Endodermal cell (in vitro differentiated cells): ENCODE data around the gene WFDC11. TPM values are rescaled to one million over a fixed set of nuclear protein-coding genes. Genes with fewer than 3 reads are reported as not detected.

Source experiments
- DNase-seq: peaks from one replicate; pipeline ENCODE4 v3.0.0-alpha.2; 2017
- H3K27ac ChIP-seq: 2 replicates; pipeline ENCODE4 v1.5.1; 2013; ENCODE audit warnings: mild to moderate bottlenecking, low read depth, low read length, moderate library complexity
- H3K27me3 ChIP-seq: 2 replicates; pipeline ENCODE4 v1.6.1; 2013; ENCODE audit warnings: mild to moderate bottlenecking, low read length, moderate library complexity; ENCODE audit not compliant: insufficient read depth, control insufficient read depth, poor library complexity, severe bottlenecking
- H3K36me3 ChIP-seq: 2 replicates; pipeline ENCODE4 v1.7.0; 2013; ENCODE audit warnings: mild to moderate bottlenecking, low read length, moderate library complexity; ENCODE audit not compliant: control insufficient read depth, insufficient read depth
- H3K4me1 ChIP-seq: one replicate; pipeline ENCODE4 v1.7.0; 2013; ENCODE audit warnings: low read length; ENCODE audit not compliant: control insufficient read depth, insufficient read depth
- H3K4me3 ChIP-seq: 2 replicates; pipeline ENCODE4 v1.5.1; 2013; ENCODE audit warnings: mild to moderate bottlenecking, low read length, moderate library complexity
- H3K9ac ChIP-seq: 2 replicates; pipeline ENCODE4 v1.6.1; 2013; ENCODE audit warnings: mild to moderate bottlenecking, low read length, moderate library complexity; ENCODE audit not compliant: poor library complexity, severe bottlenecking; ENCODE audit errors: extremely low read depth
- H3K9me3 ChIP-seq: 2 replicates; pipeline ENCODE4 v1.6.1; 2013; ENCODE audit warnings: mild to moderate bottlenecking, low read length, moderate library complexity; ENCODE audit not compliant: control insufficient read depth
- H3K27ac Mint-ChIP-seq: 2 replicates; pipeline ENCODE4 v1.8.0; 2020; ENCODE audit warnings: mixed read lengths
- H3K27me3 Mint-ChIP-seq: 2 replicates; pipeline ENCODE4 v1.8.0; 2021; ENCODE audit warnings: mild to moderate bottlenecking, mixed read lengths; ENCODE audit not compliant: insufficient read depth
- H3K36me3 Mint-ChIP-seq: 2 replicates; pipeline ENCODE4 v1.8.0; 2020; ENCODE audit warnings: low read depth, mixed read lengths
- H3K4me1 Mint-ChIP-seq: 2 replicates; pipeline ENCODE4 v1.8.0; 2020; ENCODE audit warnings: mixed read lengths
- H3K4me3 Mint-ChIP-seq: 2 replicates; pipeline ENCODE4 v1.8.0; 2020; ENCODE audit warnings: mild to moderate bottlenecking, moderate library complexity, mixed read lengths
- H3K9me3 Mint-ChIP-seq: 2 replicates; pipeline ENCODE4 v1.8.0; 2020; ENCODE audit warnings: mild to moderate bottlenecking, mixed read lengths
- CTCF ChIP-seq: fragments of 200-600 bp; sonication (generic); conservative IDR thresholded peaks from 2 replicates; pipeline ENCODE4 v1.5.0; 2021; ENCODE audit warnings: antibody characterized with exemption, mild to moderate bottlenecking
- WGBS, 2 experiments: methylation state at CpG; one replicate each; pipeline versions ENCODE4 v1.1.5 to v1.1.7; 2013; ENCODE audit warnings: missing lambda C conversion rate in 2 of 2, mixed read lengths in 1 of 2; ENCODE audit not compliant: insufficient coverage in 1 of 2, insufficient read length in 1 of 2; 5-methylcytosine and 5-hydroxymethylcytosine counted together
- total RNA-seq, 2 donors: library from RNA; stranded (reverse); fragmentation: NEBNext Ultra II Directional in 1 of 2; extraction: Animal tissue kit (Norgen Biotek cat#: 25700) in 1 of 2; gene quantifications; 2 replicates in 1 of 2; 3 replicates in 1 of 2; pipeline ENCODE4 v1.2.1, GENCODE V29; 2021

Gene WFDC11
- total RNA-seq, 2 donors from 2014 or later = not detected

GRCh38 chr20:45639687-45640086, 30.4 kb downstream of the WFDC11 start:
- Histone ChIP-seq H3K27ac (no peak overlapping the region), H3K9me3 (no peaks in the 10 kb centered on the region), H3K36me3 (no peaks in the 10 kb centered on the region), H3K27me3 (no peaks in the 10 kb centered on the region), H3K4me3 (no peak overlapping the region), H3K9ac (no peak overlapping the region), H3K4me1 (no peaks in the 10 kb centered on the region)
- Mint-ChIP-seq H3K27ac (no peak overlapping the region), H3K27me3 (no peaks in the 10 kb centered on the region), H3K4me3 (no peak overlapping the region), H3K9me3 (peaks cover 2% of the 10 kb centered on the region), H3K4me1 (no peaks in the 10 kb centered on the region), H3K36me3 (no peaks in the 10 kb centered on the region)
- DNase-seq = no peak
- no peak for TF ChIP-seq CTCF
- 91 to 97% methylated on average over 4 to 5 of the region's 5 CpGs for WGBS, 2 experiments

DNA sequence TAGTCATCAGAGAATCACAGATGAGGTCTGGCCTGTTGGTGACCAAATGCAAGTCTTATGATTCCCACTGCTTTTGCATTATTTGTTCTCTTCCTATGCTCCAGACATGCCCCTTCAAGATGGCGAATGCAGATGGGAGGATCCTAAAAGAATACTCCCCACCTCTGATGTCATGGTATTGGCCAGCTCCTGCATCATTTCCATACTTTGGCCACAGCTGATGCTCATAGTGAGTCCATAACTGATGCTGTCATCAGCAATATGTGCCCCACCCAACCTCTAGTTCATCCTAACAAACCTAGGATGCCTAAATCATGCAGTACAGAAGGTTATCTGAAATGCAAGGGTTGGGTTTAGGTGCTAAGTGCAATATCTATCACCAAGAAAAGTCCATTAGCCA, 33.5 kb downstream of the WFDC11 start:
- H3K9ac ChIP-seq = no peak overlapping the region
- no peaks in the 10 kb centered on the region for H3K4me1 Mint-ChIP-seq
- 92 to 100% methylated on average over 1 of the region's 1 CpG for WGBS, 2 experiments

GRCh38 chr20:45631184-45631583, 38.9 kb downstream of the WFDC11 start, which contains the start of gene WFDC9:
Gene WFDC9 (minus strand): TSS chr20:45631284. CDS start chr20:45610181, 21,103 bp downstream.
- no peaks in the 10 kb centered on the region for H3K4me1 ChIP-seq
- no peaks in the 10 kb centered on the region for H3K9me3 Mint-ChIP-seq
- H3K4me1 Mint-ChIP-seq = peaks cover 1% of the 10 kb centered on the region
- H3K36me3 Mint-ChIP-seq = no peaks in the 10 kb centered on the region
- H3K9me3 ChIP-seq = peaks cover 1% of the 10 kb centered on the region
- no peak for DNase-seq
- no peak for TF ChIP-seq CTCF
- H3K4me3 Mint-ChIP-seq = no peak within 1 kb of the TSS
- no peak within 1 kb of the TSS for H3K27ac ChIP-seq
- 83 to 85% methylated on average over 1 to 4 of the region's 4 CpGs for WGBS, 2 experiments
- H3K27me3 Mint-ChIP-seq = peaks cover 10% of the 10 kb centered on the region
- H3K9ac ChIP-seq = no peak within 1 kb of the TSS
- H3K27ac Mint-ChIP-seq = no peak within 1 kb of the TSS
- no peaks in the 10 kb centered on the region for H3K36me3 ChIP-seq
- no peaks in the 10 kb centered on the region for H3K27me3 ChIP-seq
- H3K4me3 ChIP-seq = no peak within 1 kb of the TSS

More for the DNA sequence above, 33.5 kb downstream of the WFDC11 start:
- Histone ChIP-seq H3K36me3 (no peaks in the 10 kb centered on the region), H3K27ac (no peak overlapping the region), H3K4me1 (no peaks in the 10 kb centered on the region), H3K4me3 (no peak overlapping the region), H3K9me3 (no peaks in the 10 kb centered on the region), H3K27me3 (no peaks in the 10 kb centered on the region)
- Mint-ChIP-seq H3K4me3 (no peak overlapping the region), H3K27ac (no peak overlapping the region), H3K27me3 (peaks cover under 1% of the 10 kb centered on the region), H3K36me3 (no peaks in the 10 kb centered on the region), H3K9me3 (no peaks in the 10 kb centered on the region)
- no peak for TF ChIP-seq CTCF
- DNase-seq = no peak
